Measurements from ENCODE around the gene ADI1. TPM values are rescaled to one million over a fixed set of nuclear protein-coding genes. Genes with fewer than 3 reads are reported as not detected.

Gene ADI1
- total and polyA plus RNA-seq, 2 experiments from 2014 or later: 77.7 to 140 TPM

DNA sequence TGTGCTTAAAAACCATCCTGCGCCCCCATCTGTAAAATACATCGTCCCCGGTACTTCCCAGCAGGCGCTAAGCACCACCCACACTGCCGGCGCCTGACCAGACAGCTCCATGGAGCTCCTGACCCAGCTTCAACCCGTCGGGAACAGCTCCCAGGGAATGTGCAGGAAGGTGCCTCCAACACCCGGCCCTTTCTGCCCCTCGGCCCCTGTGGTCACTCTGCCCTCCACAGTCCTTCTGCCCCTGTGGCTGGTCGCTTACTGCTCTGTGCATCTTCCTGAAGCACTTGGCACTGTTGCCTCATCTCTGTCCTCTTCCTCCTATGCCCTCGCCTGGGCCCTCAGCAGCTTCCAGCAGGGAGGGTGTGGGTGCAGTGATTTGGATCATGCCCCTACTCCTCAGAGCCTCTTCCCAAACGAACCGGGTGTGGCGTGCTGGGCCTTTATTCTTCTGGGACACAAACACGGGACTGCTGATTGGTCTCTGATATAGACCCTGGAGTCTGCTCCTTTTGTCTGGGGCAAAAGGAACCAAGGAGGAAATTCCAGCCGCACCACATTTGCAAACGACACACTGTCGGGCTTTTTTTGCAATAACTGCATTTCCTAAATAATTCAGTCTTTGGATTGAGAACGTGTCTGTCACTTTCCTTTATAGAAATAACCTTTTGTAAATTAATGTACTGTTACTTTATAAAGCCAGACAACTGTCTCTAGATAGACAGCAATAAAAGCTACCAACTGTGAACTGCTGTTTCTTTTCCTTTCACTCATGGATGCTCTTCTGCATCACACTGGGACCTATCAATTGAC is 65.9 kb downstream of the ADI1 start:
- no peaks in the 10 kb centered on the region for H3K9me2 ChIP-seq (ENCODE audit: insufficient read depth)
- 50 to 56% methylated on average over 20 of the region's 20 CpGs for WGBS, 2 experiments (ENCODE audit: low coverage in 1 of 2, low lambda C conversion rate in 2 of 2, missing lambda C conversion rate in 2 of 2)
- H3K4me1 ChIP-seq (ENCODE audit: insufficient read depth): no peaks in the 10 kb centered on the region
- H3F3A ChIP-seq (ENCODE audit: insufficient read depth): no peaks in the 10 kb centered on the region
- no peak overlapping the region for H3K4me2 ChIP-seq (ENCODE audit: unreplicated experiment)
- H3K27me3 ChIP-seq (replicated peaks; ENCODE audit: insufficient read depth): no peaks in the 10 kb centered on the region
- H4K20me1 ChIP-seq (ENCODE audit: insufficient read depth): no peaks in the 10 kb centered on the region
- no peaks in the 10 kb centered on the region for H3K9me3 ChIP-seq (ENCODE audit: low read depth)
- H3K27ac ChIP-seq: no peak overlapping the region
- in situ Hi-C loops (cut with MboI): no loop called here
- H2AFZ ChIP-seq: no peak overlapping the region
- H3K79me2 ChIP-seq (ENCODE audit: insufficient read depth): 0 out of 2 replicates have a peak, but pooled peaks cover 4% of the 10 kb centered on the region
- TF ChIP-seq EZH2phosphoT487 (IDR thresholded peaks at IDR 0.05; ENCODE audit: insufficient read depth, low read depth): no peak
- no peak for TF ChIP-seq EZH2 (IDR thresholded peaks at IDR 0.05; ENCODE audit: insufficient read depth, poor library complexity, severe bottlenecking)
- H3K4me3 ChIP-seq: no peak overlapping the region
- no peaks in the 10 kb centered on the region; the same call in 1 of the 2 replicates for H3K36me3 ChIP-seq (ENCODE audit: low read depth)
- no peak overlapping the region for H3K9ac ChIP-seq
- DNase-seq: peak; percentile 15

DNA sequence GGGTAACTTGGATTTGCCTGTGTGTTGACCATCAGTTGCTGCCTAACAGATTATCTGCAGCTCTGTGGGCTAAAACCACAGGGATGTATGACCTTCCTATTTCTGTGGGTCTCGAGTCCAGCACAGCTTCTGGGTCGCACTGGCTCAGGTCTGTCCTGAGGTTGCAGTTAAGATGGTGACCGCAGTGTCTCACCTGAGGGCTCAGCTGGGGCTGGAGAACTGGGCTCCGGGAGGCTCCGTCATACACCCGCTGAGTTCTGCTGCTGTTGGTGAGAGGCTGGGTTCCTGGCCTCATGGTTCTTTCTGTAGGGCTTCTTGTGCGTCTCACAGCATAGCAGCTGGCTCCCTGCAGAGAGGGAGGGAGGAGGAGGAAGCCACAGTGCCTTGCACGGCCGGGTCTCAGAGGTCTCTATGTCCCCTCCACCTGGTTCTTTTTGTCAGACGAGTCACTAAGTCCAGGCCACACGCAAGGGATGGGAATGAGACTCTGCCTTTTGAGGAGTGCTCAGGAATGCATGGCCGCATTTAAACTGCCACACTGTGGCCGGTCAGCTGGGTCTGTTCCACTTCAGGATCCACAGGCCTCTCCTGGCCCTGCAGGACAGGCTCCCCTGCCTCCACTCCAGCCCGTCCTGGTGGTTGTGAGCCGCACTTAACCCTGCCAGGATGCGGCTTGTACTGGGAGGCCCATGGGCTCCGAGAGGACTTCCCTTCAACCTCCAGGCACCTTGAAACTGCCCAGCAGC is 67.2 kb downstream of the ADI1 start:
- H3K36me3 ChIP-seq (ENCODE audit: low read depth): no peaks in the 10 kb centered on the region; the same call in 1 of the 2 replicates

DNA sequence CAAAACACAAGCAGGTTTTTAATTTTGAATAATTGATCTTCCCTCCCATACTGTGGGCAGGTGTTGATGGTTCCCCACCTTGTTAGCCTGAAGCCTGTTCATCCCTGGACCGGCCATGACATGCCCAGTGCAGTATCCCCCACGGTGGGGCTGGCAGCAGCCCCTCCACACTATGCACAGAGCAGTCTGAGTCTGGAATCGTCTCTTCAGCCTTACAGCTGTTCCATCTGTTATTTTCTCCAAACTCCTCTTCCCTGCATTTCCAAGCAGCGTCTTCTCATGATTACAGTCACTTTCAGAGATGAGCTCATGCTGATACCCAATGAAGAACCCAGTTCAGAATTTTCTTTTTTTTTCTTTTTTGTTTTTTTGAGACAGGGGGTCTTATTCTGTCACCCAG is 68.2 kb downstream of the ADI1 start:
- Histone ChIP-seq H3K4me1 (ENCODE audit: insufficient read depth) (no peaks in the 10 kb centered on the region), H3K4me2 (ENCODE audit: unreplicated experiment) (no peak overlapping the region), H3K36me3 (ENCODE audit: low read depth) (peaks cover 9% of the 10 kb centered on the region; the same call in 1 of the 2 replicates), H4K20me1 (ENCODE audit: insufficient read depth) (no peaks in the 10 kb centered on the region), H3K9me3 (ENCODE audit: low read depth) (no peaks in the 10 kb centered on the region), H3K4me3 (no peak overlapping the region), H3K9me2 (ENCODE audit: insufficient read depth) (no peaks in the 10 kb centered on the region), H3K27ac (no peak overlapping the region), H3K27me3 (replicated peaks; ENCODE audit: insufficient read depth) (no peaks in the 10 kb centered on the region), H3F3A (ENCODE audit: insufficient read depth) (no peaks in the 10 kb centered on the region), H2AFZ (no peak overlapping the region), H3K9ac (no peak overlapping the region), H3K79me2 (ENCODE audit: insufficient read depth) (0 out of 2 replicates have a peak, but pooled peaks cover 4% of the 10 kb centered on the region)
- 78 to 84% methylated on average over 4 of the region's 4 CpGs for WGBS, 2 experiments (ENCODE audit: low coverage in 1 of 2, low lambda C conversion rate in 2 of 2, missing lambda C conversion rate in 2 of 2)
- DNase-seq: no peak
- TF ChIP-seq EZH2 (IDR thresholded peaks at IDR 0.05; ENCODE audit: insufficient read depth, poor library complexity, severe bottlenecking): no peak
- no peak for TF ChIP-seq EZH2phosphoT487 (IDR thresholded peaks at IDR 0.05; ENCODE audit: insufficient read depth, low read depth)
- in situ Hi-C loops (cut with MboI): no loop called here

More for the DNA sequence above, 67.2 kb downstream of the ADI1 start:
- in situ Hi-C loops (cut with MboI): no loop called here
- H3K79me2 ChIP-seq (ENCODE audit: insufficient read depth): 0 out of 2 replicates have a peak, but pooled peaks cover 4% of the 10 kb centered on the region
- no peak for DNase-seq
- no peaks in the 10 kb centered on the region for H3K9me3 ChIP-seq (ENCODE audit: low read depth)
- H2AFZ ChIP-seq: no peak overlapping the region
- no peak overlapping the region for H3K4me2 ChIP-seq (ENCODE audit: unreplicated experiment)
- 91 to 94% methylated on average over 17 of the region's 17 CpGs for WGBS, 2 experiments (ENCODE audit: low coverage in 1 of 2, low lambda C conversion rate in 2 of 2, missing lambda C conversion rate in 2 of 2)
- no peaks in the 10 kb centered on the region for H3K4me1 ChIP-seq (ENCODE audit: insufficient read depth)
- no peaks in the 10 kb centered on the region for H3K27me3 ChIP-seq (replicated peaks; ENCODE audit: insufficient read depth)
- H3K9me2 ChIP-seq (ENCODE audit: insufficient read depth): no peaks in the 10 kb centered on the region
- H4K20me1 ChIP-seq (ENCODE audit: insufficient read depth): no peaks in the 10 kb centered on the region
- no peak for TF ChIP-seq EZH2phosphoT487 (IDR thresholded peaks at IDR 0.05; ENCODE audit: insufficient read depth, low read depth)
- no peak for TF ChIP-seq EZH2 (IDR thresholded peaks at IDR 0.05; ENCODE audit: insufficient read depth, poor library complexity, severe bottlenecking)
- no peak overlapping the region for H3K9ac ChIP-seq
- no peak overlapping the region for H3K27ac ChIP-seq
- no peak overlapping the region for H3K4me3 ChIP-seq
- no peaks in the 10 kb centered on the region for H3F3A ChIP-seq (ENCODE audit: insufficient read depth)

DNA sequence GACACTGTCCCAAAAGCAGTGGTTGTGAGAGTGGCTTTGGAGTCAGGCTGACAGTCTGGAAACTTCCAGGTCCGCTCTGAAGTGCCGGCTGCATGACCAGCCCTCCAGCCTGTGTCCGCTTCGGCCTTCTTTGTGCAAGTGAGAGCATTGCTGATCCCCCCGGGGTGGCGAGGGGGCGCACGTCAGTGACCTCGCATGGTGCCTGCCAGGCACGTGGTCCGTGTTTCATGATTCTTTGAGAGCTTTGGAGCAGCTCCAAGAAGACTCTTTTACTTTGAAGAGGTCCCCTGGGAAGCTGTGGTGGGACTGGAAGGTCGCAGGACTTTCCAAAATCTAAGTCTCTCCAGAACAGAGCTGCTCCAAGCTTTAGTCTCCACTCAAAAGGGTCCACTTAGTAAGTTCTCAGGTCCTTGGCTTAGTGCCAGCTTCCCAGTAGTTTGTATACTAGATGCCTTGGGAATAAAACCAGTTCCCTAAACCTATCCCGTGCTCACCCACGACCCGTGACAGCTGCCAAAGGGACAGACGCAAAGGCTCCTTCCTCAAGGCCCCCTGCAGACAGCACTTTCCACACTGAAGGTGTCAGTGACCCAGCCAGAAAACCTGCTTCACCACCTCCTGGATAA is 68.8 kb downstream of the ADI1 start:
- Histone ChIP-seq H3K27me3 (replicated peaks; ENCODE audit: insufficient read depth) (no peaks in the 10 kb centered on the region), H3K9me3 (ENCODE audit: low read depth) (no peaks in the 10 kb centered on the region), H3F3A (ENCODE audit: insufficient read depth) (no peaks in the 10 kb centered on the region), H3K4me3 (no peak overlapping the region), H2AFZ (no peak overlapping the region), H3K4me1 (ENCODE audit: insufficient read depth) (no peaks in the 10 kb centered on the region), H3K27ac (no peak overlapping the region), H3K9ac (no peak overlapping the region), H3K36me3 (ENCODE audit: low read depth) (peaks cover 16% of the 10 kb centered on the region; the same call in 1 of the 2 replicates), H4K20me1 (ENCODE audit: insufficient read depth) (no peaks in the 10 kb centered on the region), H3K4me2 (ENCODE audit: unreplicated experiment) (no peak overlapping the region), H3K9me2 (ENCODE audit: insufficient read depth) (no peaks in the 10 kb centered on the region), H3K79me2 (ENCODE audit: insufficient read depth) (0 out of 2 replicates have a peak, but pooled peaks cover 4% of the 10 kb centered on the region)
- 87 to 91% methylated on average over 16 of the region's 16 CpGs for WGBS, 2 experiments (ENCODE audit: low coverage in 1 of 2, low lambda C conversion rate in 2 of 2, missing lambda C conversion rate in 2 of 2)
- no peak for DNase-seq
- TF ChIP-seq EZH2 (IDR thresholded peaks at IDR 0.05; ENCODE audit: insufficient read depth, poor library complexity, severe bottlenecking) (no peak), EZH2phosphoT487 (IDR thresholded peaks at IDR 0.05; ENCODE audit: insufficient read depth, low read depth) (no peak)
- in situ Hi-C loops (cut with MboI): no loop called here
